Endothelial cell (in vitro differentiated cells): ENCODE data around the gene OR2V1. TPM values are rescaled to one million over a fixed set of nuclear protein-coding genes. Genes with fewer than 3 reads are reported as not detected.
"Not testable (repeated sequence)": the region's sequence is repeated elsewhere in the genome, so short reads cannot be mapped to it uniquely, and the experiment has no call there.

Experiments
- DNase-seq: peaks from one replicate; pipeline ENCODE4 v3.0.0; 2021; ENCODE audit warnings: low spot score
- H3K27ac Mint-ChIP-seq: one replicate; pipeline ENCODE4 v1.8.0; 2021; ENCODE audit warnings: mixed read lengths, inconsistent platforms; ENCODE audit not compliant: unreplicated experiment
- H3K27me3 Mint-ChIP-seq: one replicate; pipeline ENCODE4 v1.8.0; 2021; ENCODE audit warnings: mild to moderate bottlenecking, moderate library complexity, mixed read lengths, inconsistent platforms; ENCODE audit not compliant: unreplicated experiment
- H3K36me3 Mint-ChIP-seq: one replicate; pipeline ENCODE4 v1.8.0; 2021; ENCODE audit warnings: mild to moderate bottlenecking, low read depth, mixed read lengths, inconsistent platforms; ENCODE audit not compliant: unreplicated experiment
- H3K4me1 Mint-ChIP-seq: one replicate; pipeline ENCODE4 v1.8.0; 2021; ENCODE audit warnings: mild to moderate bottlenecking, mixed read lengths, inconsistent platforms; ENCODE audit not compliant: unreplicated experiment
- H3K4me3 Mint-ChIP-seq: one replicate; pipeline ENCODE4 v1.8.0; 2021; ENCODE audit warnings: mild to moderate bottlenecking, mixed read lengths, inconsistent platforms; ENCODE audit not compliant: unreplicated experiment
- H3K9me3 Mint-ChIP-seq: one replicate; pipeline ENCODE4 v1.8.0; 2021; ENCODE audit warnings: mixed read lengths, inconsistent platforms; ENCODE audit not compliant: unreplicated experiment
- long read RNA-seq: library from polyadenylated mRNA; unstranded; transcript quantifications from one replicate; pipeline ENCODE4 v2.0.0, GENCODE V29; 2020; ENCODE audit not compliant: unreplicated experiment
- total RNA-seq: library from RNA; stranded (reverse); fragmentation: NEBNext Ultra II Directional; extraction: Animal tissue kit (Norgen Biotek cat#: 25700); gene quantifications from one replicate; pipeline ENCODE4 v1.2.1, GENCODE V29; 2021; ENCODE audit not compliant: unreplicated experiment
- TF ChIP-seq, protein P1 (sequence below): fragments of 200-600 bp; sonication (generic); IDR thresholded peaks from one replicate; pipeline ENCODE4 v1.5.0; 2021; ENCODE audit warnings: antibody characterized with exemption; ENCODE audit not compliant: unreplicated experiment

OR2V1 gene, protein sequence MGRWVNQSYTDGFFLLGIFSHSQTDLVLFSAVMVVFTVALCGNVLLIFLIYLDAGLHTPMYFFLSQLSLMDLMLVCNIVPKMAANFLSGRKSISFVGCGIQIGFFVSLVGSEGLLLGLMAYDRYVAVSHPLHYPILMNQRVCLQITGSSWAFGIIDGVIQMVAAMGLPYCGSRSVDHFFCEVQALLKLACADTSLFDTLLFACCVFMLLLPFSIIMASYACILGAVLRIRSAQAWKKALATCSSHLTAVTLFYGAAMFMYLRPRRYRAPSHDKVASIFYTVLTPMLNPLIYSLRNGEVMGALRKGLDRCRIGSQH
- total RNA-seq = not detected
- long read RNA-seq = 0 reads

DNA sequence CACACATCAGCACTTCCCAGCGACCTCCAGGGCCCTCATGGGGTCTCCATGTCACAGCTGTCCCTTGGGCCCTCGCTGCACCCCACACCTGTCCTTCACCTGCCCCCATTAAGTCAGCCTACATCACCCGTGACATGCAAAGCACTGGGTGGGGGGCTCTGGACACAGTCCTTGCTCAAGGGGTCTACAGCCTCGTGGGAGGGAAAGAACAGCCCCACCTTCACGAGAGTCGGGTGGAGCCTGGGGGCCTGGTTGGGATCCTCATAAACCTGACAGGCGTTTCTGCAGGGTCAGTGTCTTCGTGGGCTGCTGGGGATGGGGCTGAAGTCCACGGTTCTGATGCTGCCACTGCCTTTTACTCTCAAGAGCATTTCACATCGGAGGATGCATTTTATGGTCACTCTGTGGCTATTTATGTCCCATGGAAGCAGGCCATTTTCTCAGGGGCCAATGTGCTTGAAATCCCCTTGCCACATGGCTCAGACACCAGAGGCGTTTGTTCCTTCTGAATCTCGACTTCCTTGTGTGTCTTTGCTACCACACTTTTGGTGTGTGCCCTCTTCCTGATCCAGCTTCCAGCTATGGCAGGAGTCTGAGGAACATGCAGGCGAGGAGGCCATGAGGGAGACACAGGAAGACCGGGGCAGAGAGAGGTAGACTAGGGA is at the start of gene OR2V1:
TSS of gene OR2V1 (minus strand) at position 338 of the 665 bp plus-strand sequence. CDS start 5,865 bp downstream, outside the sequence.
- Mint-ChIP-seq H3K27ac (no peak within 1 kb of the TSS), H3K4me1 (peaks cover 14% of the 10 kb centered on the region), H3K36me3 (peaks cover 5% of the 10 kb centered on the region), H3K9me3 (no peaks in the 10 kb centered on the region), H3K27me3 (peaks cover 2% of the 10 kb centered on the region), H3K4me3 (no peak within 1 kb of the TSS)
- DNase-seq = no peak
- TF ChIP-seq, protein P1, sequence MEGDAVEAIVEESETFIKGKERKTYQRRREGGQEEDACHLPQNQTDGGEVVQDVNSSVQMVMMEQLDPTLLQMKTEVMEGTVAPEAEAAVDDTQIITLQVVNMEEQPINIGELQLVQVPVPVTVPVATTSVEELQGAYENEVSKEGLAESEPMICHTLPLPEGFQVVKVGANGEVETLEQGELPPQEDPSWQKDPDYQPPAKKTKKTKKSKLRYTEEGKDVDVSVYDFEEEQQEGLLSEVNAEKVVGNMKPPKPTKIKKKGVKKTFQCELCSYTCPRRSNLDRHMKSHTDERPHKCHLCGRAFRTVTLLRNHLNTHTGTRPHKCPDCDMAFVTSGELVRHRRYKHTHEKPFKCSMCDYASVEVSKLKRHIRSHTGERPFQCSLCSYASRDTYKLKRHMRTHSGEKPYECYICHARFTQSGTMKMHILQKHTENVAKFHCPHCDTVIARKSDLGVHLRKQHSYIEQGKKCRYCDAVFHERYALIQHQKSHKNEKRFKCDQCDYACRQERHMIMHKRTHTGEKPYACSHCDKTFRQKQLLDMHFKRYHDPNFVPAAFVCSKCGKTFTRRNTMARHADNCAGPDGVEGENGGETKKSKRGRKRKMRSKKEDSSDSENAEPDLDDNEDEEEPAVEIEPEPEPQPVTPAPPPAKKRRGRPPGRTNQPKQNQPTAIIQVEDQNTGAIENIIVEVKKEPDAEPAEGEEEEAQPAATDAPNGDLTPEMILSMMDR = no peak

- not testable (repeated sequence) for H3K36me3 Mint-ChIP-seq, DNase-seq, H3K9me3 Mint-ChIP-seq, H3K27ac Mint-ChIP-seq, H3K4me3 Mint-ChIP-seq
- Mint-ChIP-seq H3K27me3 (peaks cover 12% of the 10 kb centered on the region), H3K4me1 (peaks cover 12% of the 10 kb centered on the region)
Measured at GRCh38 chr5:181177559-181177958, 46.6 kb upstream of the OR2V1 start.

DNA sequence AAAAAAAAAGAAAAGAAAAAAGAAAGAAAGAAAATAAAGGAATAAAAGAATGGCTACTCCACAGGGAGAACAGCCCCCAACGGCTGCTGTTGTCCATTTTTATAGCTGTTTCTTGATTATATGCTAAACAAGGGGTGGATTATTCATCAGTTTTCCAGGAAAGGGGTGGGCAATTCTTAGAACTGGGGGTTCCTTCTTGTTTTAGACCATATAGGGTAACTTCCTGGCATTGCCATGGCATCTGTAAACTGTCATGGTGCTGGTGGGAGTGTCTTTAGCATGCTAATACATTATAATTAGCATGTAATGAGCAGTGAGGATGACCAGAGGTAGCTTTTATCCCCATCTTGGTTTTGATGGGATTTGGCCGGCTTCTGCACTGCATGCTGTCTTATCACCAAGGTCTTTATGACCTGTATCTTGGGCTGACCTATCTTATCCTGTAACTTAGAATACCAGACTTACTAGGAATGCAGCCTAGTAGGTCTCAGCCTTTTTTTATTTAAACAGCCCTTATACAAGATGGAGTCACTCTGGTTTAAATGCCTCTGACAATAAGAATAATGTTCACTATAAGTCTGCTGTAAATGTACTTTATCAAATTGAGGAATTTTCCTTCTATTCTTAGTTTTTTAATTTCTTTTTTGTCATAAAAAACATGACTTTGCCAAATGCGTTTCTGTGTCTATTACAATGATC is 45.4 kb upstream of the OR2V1 start:
- Mint-ChIP-seq H3K36me3 (no peaks in the 10 kb centered on the region), H3K4me1 (peaks cover 13% of the 10 kb centered on the region), H3K9me3 (no peaks in the 10 kb centered on the region), H3K4me3 (no peak overlapping the region), H3K27ac (no peak overlapping the region), H3K27me3 (peaks cover 12% of the 10 kb centered on the region)
- TF ChIP-seq, protein P1 = no peak
- no peak for DNase-seq

GRCh38 chr5:181173420-181174342 is 42.7 kb upstream of the OR2V1 start:
- H3K27ac Mint-ChIP-seq = peak overlapping the region; percentile 62
- H3K4me3 Mint-ChIP-seq = peak overlapping the region; percentile 83
- no peak for DNase-seq
- peaks cover 28% of the 10 kb centered on the region for H3K27me3 Mint-ChIP-seq
- H3K4me1 Mint-ChIP-seq = peaks cover 30% of the 10 kb centered on the region
- peaks cover 4% of the 10 kb centered on the region for H3K36me3 Mint-ChIP-seq
- H3K9me3 Mint-ChIP-seq = no peaks in the 10 kb centered on the region
- TF ChIP-seq, protein P1 = no peak

GRCh38 chr5:181173027-181173419 is 42.1 kb upstream of the OR2V1 start:
- H3K9me3 Mint-ChIP-seq = no peaks in the 10 kb centered on the region
- peaks cover 28% of the 10 kb centered on the region for H3K27me3 Mint-ChIP-seq

More at GRCh38 chr5:181173027-181173419, 42.1 kb upstream of the OR2V1 start:
- H3K36me3 Mint-ChIP-seq = peaks cover 4% of the 10 kb centered on the region
- peak overlapping the region; percentile 62 for H3K27ac Mint-ChIP-seq
- no peak for DNase-seq
- TF ChIP-seq, protein P1 = no peak
- H3K4me1 Mint-ChIP-seq = peaks cover 30% of the 10 kb centered on the region
- H3K4me3 Mint-ChIP-seq = peak overlapping the region; percentile 83
